Stimulated activated naive CD8-positive, alpha-beta T cell treated with anti-CD3 and anti-CD28 coated beads, Interleukin-15, Interleukin-2, amounts not matched to agents 100 ng/mL and 50 ng/mL, for 24 hours (primary cell): Measurements from ENCODE around the gene SLC6A18.
"Not testable (repeated sequence)": the region's sequence is repeated elsewhere in the genome, so short reads cannot be mapped to it uniquely, and the experiment has no call there.

Source experiments
- H3K27ac Mint-ChIP-seq: one replicate; pipeline ENCODE4 v1.8.0; 2021; ENCODE audit warnings: mild to moderate bottlenecking, mixed read lengths
- H3K27me3 Mint-ChIP-seq: one replicate; pipeline ENCODE4 v1.8.0; 2021; ENCODE audit warnings: mixed read lengths
- H3K36me3 Mint-ChIP-seq: one replicate; pipeline ENCODE4 v1.8.0; 2021; ENCODE audit warnings: low read depth, mixed read lengths
- H3K4me1 Mint-ChIP-seq: one replicate; pipeline ENCODE4 v1.8.0; 2021; ENCODE audit warnings: low read depth, mixed read lengths
- H3K4me3 Mint-ChIP-seq: one replicate; pipeline ENCODE4 v1.8.0; 2021; ENCODE audit warnings: mild to moderate bottlenecking, mixed read lengths
- H3K9me3 Mint-ChIP-seq: one replicate; pipeline ENCODE4 v1.8.0; 2021; ENCODE audit warnings: mixed read lengths

The SLC6A18 gene

GRCh38 chr5:1255081-1255561 lies 29.9 kb downstream of the SLC6A18 start:
- H3K27me3 Mint-ChIP-seq = no peaks in the 10 kb centered on the region
- H3K27ac Mint-ChIP-seq = no peak overlapping the region
- no peak overlapping the region for H3K4me3 Mint-ChIP-seq
- H3K9me3 Mint-ChIP-seq = no peaks in the 10 kb centered on the region
- H3K36me3 Mint-ChIP-seq = no peaks in the 10 kb centered on the region
- H3K4me1 Mint-ChIP-seq = peaks cover 15% of the 10 kb centered on the region

- Mint-ChIP-seq H3K9me3 (no peaks in the 10 kb centered on the region), H3K4me1 (peaks cover 15% of the 10 kb centered on the region), H3K27me3 (no peaks in the 10 kb centered on the region), H3K27ac (no peak overlapping the region), H3K36me3 (no peaks in the 10 kb centered on the region), H3K4me3 (no peak overlapping the region)
Observed at GRCh38 chr5:1256776-1257175, 31.6 kb downstream of the SLC6A18 start.

- peaks cover 5% of the 10 kb centered on the region for H3K36me3 Mint-ChIP-seq
- peaks cover 15% of the 10 kb centered on the region for H3K4me1 Mint-ChIP-seq
Observed at GRCh38 chr5:1257363-1257762, 32.2 kb downstream of the SLC6A18 start.

GRCh38 chr5:1257841-1258240 lies 32.7 kb downstream of the SLC6A18 start:
- Mint-ChIP-seq H3K27me3 (no peaks in the 10 kb centered on the region), H3K36me3 (peaks cover 9% of the 10 kb centered on the region), H3K9me3 (no peaks in the 10 kb centered on the region), H3K27ac (no peak overlapping the region), H3K4me3 (no peak overlapping the region), H3K4me1 (peaks cover 15% of the 10 kb centered on the region)

More at GRCh38 chr5:1257363-1257762, 32.2 kb downstream of the SLC6A18 start:
- no peaks in the 10 kb centered on the region for H3K27me3 Mint-ChIP-seq
- H3K4me3 Mint-ChIP-seq = no peak overlapping the region
- H3K9me3 Mint-ChIP-seq = no peaks in the 10 kb centered on the region
- H3K27ac Mint-ChIP-seq = no peak overlapping the region

DNA sequence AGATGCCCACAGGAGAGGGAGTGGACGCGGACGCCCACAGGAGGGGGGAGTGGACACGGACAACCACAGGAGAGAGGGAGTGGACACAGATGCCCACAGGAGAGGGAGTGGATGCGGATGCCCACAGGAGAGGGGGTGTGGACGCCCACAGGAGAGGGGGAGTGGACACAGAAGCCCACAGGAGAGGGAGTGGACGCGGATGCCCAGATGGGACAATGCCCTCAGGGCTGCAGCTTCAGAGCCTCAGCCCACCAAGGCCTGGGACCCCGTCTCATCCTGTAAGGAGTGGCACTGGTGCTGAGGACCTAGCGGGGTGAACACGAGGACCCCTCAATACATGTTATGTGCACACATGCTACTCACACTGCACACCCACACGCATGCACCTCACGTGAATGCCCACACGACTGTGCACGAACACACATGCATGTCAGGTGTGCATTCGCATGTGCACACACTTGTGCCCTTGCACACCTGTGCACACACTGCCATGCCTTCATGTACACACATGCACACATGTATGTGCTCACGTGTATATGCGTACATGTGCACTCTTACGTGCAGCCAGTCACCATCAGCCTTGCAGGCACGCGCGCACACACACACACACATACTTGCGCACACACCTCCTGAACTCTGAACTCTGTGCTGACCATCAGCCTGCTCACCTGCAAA lies 34.8 kb downstream of the SLC6A18 start:
- Mint-ChIP-seq H3K4me3 (no peak overlapping the region), H3K27ac (no peak overlapping the region), H3K9me3 (no peaks in the 10 kb centered on the region), H3K27me3 (no peaks in the 10 kb centered on the region), H3K4me1 (peaks cover 9% of the 10 kb centered on the region), H3K36me3 (peaks cover 16% of the 10 kb centered on the region)

DNA sequence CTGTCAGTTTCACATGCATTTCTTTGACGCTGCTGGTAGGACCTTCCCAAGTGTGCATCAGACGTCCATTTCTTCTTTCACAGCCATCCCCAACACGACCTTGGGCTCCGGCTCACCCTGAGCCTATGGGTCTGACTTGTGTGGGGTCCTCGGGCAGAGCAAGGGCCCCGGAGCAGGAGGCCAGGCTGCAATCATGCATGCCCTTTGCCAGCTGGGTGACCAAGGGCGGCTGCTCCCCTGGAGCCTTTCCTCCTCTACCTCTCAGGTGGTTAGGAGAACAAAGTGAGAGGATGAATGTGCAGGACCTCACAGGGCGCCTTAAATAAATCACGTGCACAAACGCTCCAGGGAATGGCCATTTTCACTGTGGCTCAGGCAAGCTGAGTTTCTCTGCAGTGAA lies 36.5 kb downstream of the SLC6A18 start:
- H3K9me3 Mint-ChIP-seq = no peaks in the 10 kb centered on the region
- no peaks in the 10 kb centered on the region for H3K27me3 Mint-ChIP-seq
- H3K27ac Mint-ChIP-seq = no peak overlapping the region
- no peaks in the 10 kb centered on the region for H3K4me1 Mint-ChIP-seq
- H3K4me3 Mint-ChIP-seq = no peak overlapping the region
- peaks cover 20% of the 10 kb centered on the region for H3K36me3 Mint-ChIP-seq

DNA sequence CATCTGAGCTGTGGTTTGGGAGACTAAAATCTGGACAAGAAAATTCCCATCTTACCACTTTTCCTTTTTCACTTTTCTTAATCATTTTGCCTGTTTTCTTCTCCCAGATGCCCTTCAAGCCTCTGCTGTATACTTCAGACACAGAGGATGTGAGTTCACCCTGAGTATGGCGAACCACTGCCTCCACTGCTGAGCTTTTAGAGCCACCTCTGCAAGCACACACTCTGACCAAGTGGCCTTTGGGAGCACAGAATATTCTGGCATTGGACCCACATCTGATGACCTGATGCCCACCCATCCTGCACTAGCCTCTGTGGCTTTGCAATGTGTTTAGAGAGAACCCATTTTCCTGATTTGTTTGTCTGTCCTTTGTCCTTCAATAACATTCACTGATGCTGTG lies 37.2 kb downstream of the SLC6A18 start:
- Mint-ChIP-seq H3K4me1 (no peaks in the 10 kb centered on the region), H3K27ac (peak overlapping the region; percentile 43), H3K4me3 (no peak overlapping the region), H3K27me3 (no peaks in the 10 kb centered on the region), H3K9me3 (no peaks in the 10 kb centered on the region), H3K36me3 (peaks cover 26% of the 10 kb centered on the region)

- Mint-ChIP-seq H3K9me3 (no peaks in the 10 kb centered on the region), H3K27me3 (no peaks in the 10 kb centered on the region), H3K4me1 (peaks cover 9% of the 10 kb centered on the region), H3K27ac (no peak overlapping the region), H3K36me3 (peaks cover 33% of the 10 kb centered on the region), H3K4me3 (no peak overlapping the region)
Observed at GRCh38 chr5:1264211-1264610, 39.0 kb downstream of the SLC6A18 start.

DNA sequence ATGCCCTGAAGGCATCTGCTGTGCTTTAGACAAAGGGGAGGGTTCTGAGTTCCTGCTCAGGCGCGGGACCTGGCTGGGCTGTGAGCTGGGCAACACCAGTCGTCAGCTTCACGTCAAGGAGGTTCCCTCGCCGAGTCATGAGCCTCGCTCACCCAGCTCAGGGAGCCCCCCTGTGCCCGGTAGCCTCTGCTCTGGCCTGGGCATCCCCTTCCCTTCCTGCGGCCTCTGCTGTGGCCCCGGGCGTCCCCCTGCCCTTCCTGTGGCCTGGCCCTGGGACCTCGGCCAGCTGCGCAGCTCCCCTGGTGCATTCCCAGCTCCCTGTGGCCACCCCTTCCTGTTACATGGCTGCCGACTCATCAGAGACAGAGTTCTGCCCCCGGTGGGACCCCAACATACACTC lies 39.8 kb downstream of the SLC6A18 start:
- Mint-ChIP-seq H3K9me3 (no peaks in the 10 kb centered on the region), H3K27me3 (no peaks in the 10 kb centered on the region), H3K4me1 (peaks cover 14% of the 10 kb centered on the region), H3K4me3 (no peak overlapping the region), H3K36me3 (peaks cover 33% of the 10 kb centered on the region), H3K27ac (no peak overlapping the region)

GRCh38 chr5:1265461-1266455 lies 40.6 kb downstream of the SLC6A18 start:
- Mint-ChIP-seq H3K4me3 (no peak overlapping the region), H3K9me3 (no peaks in the 10 kb centered on the region), H3K27ac (no peak overlapping the region), H3K36me3 (peaks cover 33% of the 10 kb centered on the region), H3K27me3 (no peaks in the 10 kb centered on the region), H3K4me1 (peaks cover 14% of the 10 kb centered on the region)

DNA sequence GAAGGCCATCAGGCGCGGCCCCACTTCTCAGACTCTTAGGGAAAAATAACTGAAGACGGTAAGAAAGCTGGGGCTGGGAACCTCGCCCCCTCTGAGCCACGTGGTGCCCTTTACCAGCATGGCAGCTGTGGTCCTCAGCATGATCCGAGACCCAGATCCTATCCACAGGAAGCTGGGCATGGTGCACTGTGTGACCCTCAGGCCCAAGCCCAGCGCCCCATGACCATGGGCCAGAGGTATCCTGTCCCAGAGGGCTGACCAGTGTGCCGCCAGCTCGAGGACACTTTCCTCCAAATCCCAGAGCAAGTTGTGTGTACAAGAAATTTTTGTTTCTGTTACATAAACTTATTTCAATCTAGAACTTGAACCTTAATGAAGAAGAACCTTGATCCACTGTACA lies 41.6 kb downstream of the SLC6A18 start:
- H3K9me3 Mint-ChIP-seq = no peaks in the 10 kb centered on the region
- H3K27me3 Mint-ChIP-seq = no peaks in the 10 kb centered on the region
- no peak overlapping the region for H3K4me3 Mint-ChIP-seq
- H3K4me1 Mint-ChIP-seq = peaks cover 14% of the 10 kb centered on the region
- H3K27ac Mint-ChIP-seq = no peak overlapping the region
- H3K36me3 Mint-ChIP-seq = peaks cover 36% of the 10 kb centered on the region

- H3K9me3 Mint-ChIP-seq, H3K27me3 Mint-ChIP-seq, H3K27ac Mint-ChIP-seq, H3K4me3 Mint-ChIP-seq: not testable (repeated sequence)
- peaks cover 32% of the 10 kb centered on the region for H3K36me3 Mint-ChIP-seq
- peaks cover 14% of the 10 kb centered on the region for H3K4me1 Mint-ChIP-seq
Observed at GRCh38 chr5:1267464-1267863, 42.3 kb downstream of the SLC6A18 start.

- H3K4me1 Mint-ChIP-seq = peaks cover 14% of the 10 kb centered on the region
- no peaks in the 10 kb centered on the region for H3K9me3 Mint-ChIP-seq
- H3K4me3 Mint-ChIP-seq = no peak overlapping the region
- no peak overlapping the region for H3K27ac Mint-ChIP-seq
- no peaks in the 10 kb centered on the region for H3K27me3 Mint-ChIP-seq
- H3K36me3 Mint-ChIP-seq = peaks cover 29% of the 10 kb centered on the region
Observed at GRCh38 chr5:1268056-1268455, 42.9 kb downstream of the SLC6A18 start.

GRCh38 chr5:1268666-1269065 lies 43.5 kb downstream of the SLC6A18 start:
- H3K4me3 Mint-ChIP-seq = no peak overlapping the region
- peaks cover 14% of the 10 kb centered on the region for H3K4me1 Mint-ChIP-seq
- peaks cover 28% of the 10 kb centered on the region for H3K36me3 Mint-ChIP-seq
- no peaks in the 10 kb centered on the region for H3K27me3 Mint-ChIP-seq
- H3K9me3 Mint-ChIP-seq = no peaks in the 10 kb centered on the region
- no peak overlapping the region for H3K27ac Mint-ChIP-seq

GRCh38 chr5:1270426-1270825 lies 45.2 kb downstream of the SLC6A18 start:
- peaks cover 14% of the 10 kb centered on the region for H3K4me1 Mint-ChIP-seq
- no peak overlapping the region for H3K4me3 Mint-ChIP-seq
- no peaks in the 10 kb centered on the region for H3K27me3 Mint-ChIP-seq
- H3K36me3 Mint-ChIP-seq = peaks cover 22% of the 10 kb centered on the region
- H3K27ac Mint-ChIP-seq = no peak overlapping the region
- no peaks in the 10 kb centered on the region for H3K9me3 Mint-ChIP-seq
